Measurements from ENCODE around the gene MAPKAPK2.

Gene MAPKAPK2

GRCh38 chr1:206646504-206646903 lies 38.2 kb upstream of the MAPKAPK2 start:
- TF ChIP-seq CTCF (IDR thresholded peaks at IDR 0.05; ENCODE audit: low read depth, low read length): no peak

GRCh38 chr1:206647224-206647623 lies 37.5 kb upstream of the MAPKAPK2 start:
- no peak for TF ChIP-seq CTCF (IDR thresholded peaks at IDR 0.05; ENCODE audit: low read depth, low read length)
- no peak overlapping the region for H3K4me3 ChIP-seq (ENCODE audit: low read depth, low read length)

More at GRCh38 chr1:206646504-206646903, 38.2 kb upstream of the MAPKAPK2 start:
- H3K4me3 ChIP-seq (ENCODE audit: low read depth, low read length): no peak overlapping the region

GRCh38 chr1:206649261-206649921 lies 35.3 kb upstream of the MAPKAPK2 start:
- H3K4me3 ChIP-seq (ENCODE audit: low read depth, low read length): no peak overlapping the region
- TF ChIP-seq CTCF (IDR thresholded peaks at IDR 0.05; ENCODE audit: low read depth, low read length): no peak

GRCh38 chr1:206651014-206651413 lies 33.7 kb upstream of the MAPKAPK2 start:
- TF ChIP-seq CTCF (IDR thresholded peaks at IDR 0.05; ENCODE audit: low read depth, low read length): no peak
- H3K4me3 ChIP-seq (ENCODE audit: low read depth, low read length): no peak overlapping the region

GRCh38 chr1:206651958-206652890 lies 32.5 kb upstream of the MAPKAPK2 start:
- no peak overlapping the region for H3K4me3 ChIP-seq (ENCODE audit: low read depth, low read length)
- TF ChIP-seq CTCF (IDR thresholded peaks at IDR 0.05; ENCODE audit: low read depth, low read length): no peak

- TF ChIP-seq CTCF (IDR thresholded peaks at IDR 0.05; ENCODE audit: low read depth, low read length): no peak
- H3K4me3 ChIP-seq (ENCODE audit: low read depth, low read length): no peak overlapping the region
These were observed 30.8 kb upstream of the MAPKAPK2 start for GRCh38 chr1:206653715-206654459.
